ELR (cell line): ENCODE measurements around the gene NME7.
"Not testable (repeated sequence)": the region's sequence is repeated elsewhere in the genome, so short reads cannot be mapped to it uniquely, and the experiment has no call there.

Experiments
- DNase-seq: peaks from one replicate; pipeline ENCODE4 v3.0.0-alpha.2; 2015; ENCODE audit warnings: low read depth

NME7 gene

GRCh38 chr1:169305356-169305755, 62.2 kb downstream of the NME7 start:
- DNase-seq: no peak

- no peak for DNase-seq
Observed at GRCh38 chr1:169300854-169301253, 66.7 kb downstream of the NME7 start.

- DNase-seq: no peak
Observed at GRCh38 chr1:169298441-169298840, 69.2 kb downstream of the NME7 start.

- no peak for DNase-seq
Observed at GRCh38 chr1:169295846-169296245, 71.8 kb downstream of the NME7 start.

- no peak for DNase-seq
Observed at GRCh38 chr1:169295425-169295824, 72.2 kb downstream of the NME7 start.

- no peak for DNase-seq
Observed at GRCh38 chr1:169289016-169289415, 78.6 kb downstream of the NME7 start.

- peak; percentile 76 for DNase-seq
Observed at GRCh38 chr1:169288011-169288414, 79.6 kb downstream of the NME7 start.

GRCh38 chr1:169287280-169287679, 80.3 kb downstream of the NME7 start:
- DNase-seq: no peak

- not testable (repeated sequence) for DNase-seq
Observed at GRCh38 chr1:169281562-169281961, 86.0 kb downstream of the NME7 start.

GRCh38 chr1:169271098-169271497, 96.5 kb downstream of the NME7 start:
- DNase-seq: no peak

GRCh38 chr1:169266133-169266532, 101.5 kb downstream of the NME7 start:
- DNase-seq: no peak

GRCh38 chr1:169263059-169263458, 104.5 kb downstream of the NME7 start:
- DNase-seq: no peak

GRCh38 chr1:169261884-169262283, 105.7 kb downstream of the NME7 start:
- no peak for DNase-seq

GRCh38 chr1:169260478-169261151, 107.0 kb downstream of the NME7 start:
- no peak for DNase-seq

- DNase-seq: no peak
Observed at GRCh38 chr1:169259816-169260215, 107.8 kb downstream of the NME7 start.

GRCh38 chr1:169250795-169251194, 116.8 kb downstream of the NME7 start:
- no peak for DNase-seq

- peak; percentile 30 for DNase-seq
Observed at GRCh38 chr1:169250022-169250421, 117.6 kb downstream of the NME7 start.

- no peak for DNase-seq
Observed at GRCh38 chr1:169249611-169250010, 118.0 kb downstream of the NME7 start.

- no peak for DNase-seq
Observed at GRCh38 chr1:169245706-169246105, 121.9 kb downstream of the NME7 start.

GRCh38 chr1:169240449-169241232, 127.0 kb downstream of the NME7 start:
- peak; percentile 47 for DNase-seq

GRCh38 chr1:169236880-169237279, 130.7 kb downstream of the NME7 start:
- DNase-seq: no peak

GRCh38 chr1:169236143-169236542, 131.5 kb downstream of the NME7 start:
- no peak for DNase-seq

- DNase-seq: no peak
Observed at GRCh38 chr1:169235568-169235967, 132.0 kb downstream of the NME7 start.

GRCh38 chr1:169234780-169235179, 132.8 kb downstream of the NME7 start:
- no peak for DNase-seq
